ENCODE results near the gene OGFOD1. TPM values are rescaled to one million over a fixed set of nuclear protein-coding genes. Genes with fewer than 3 reads are reported as not detected.

The OGFOD1 gene
- polyA plus RNA-seq, 1 experiment, result 54.8 TPM

DNA sequence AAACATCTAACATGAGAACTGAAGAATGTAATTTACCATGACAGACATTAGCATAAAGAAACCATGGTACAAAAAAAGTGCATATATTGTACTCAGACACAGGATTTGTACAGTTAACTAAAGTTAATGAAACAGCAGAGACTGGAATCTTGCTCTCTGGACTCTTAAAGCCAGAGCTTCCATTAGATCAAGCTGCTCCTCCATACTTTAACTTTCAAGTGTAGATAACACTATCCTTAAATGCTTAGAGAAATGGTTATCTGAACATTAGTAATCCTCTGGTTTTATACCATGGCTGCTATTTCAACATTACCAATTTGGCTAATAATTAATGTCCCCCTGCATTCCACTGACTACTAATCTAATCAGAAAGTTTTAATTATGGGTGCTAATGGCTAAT is 3.3 kb upstream of the OGFOD1 start:
- Histone ChIP-seq H3K4me3 (ENCODE audit: low read depth, low read length) (no peak overlapping the region), H3K36me3 (ENCODE audit: control insufficient read depth, insufficient read depth, low read length) (peaks cover 2% of the 10 kb centered on the region), H3K27me3 (ENCODE audit: control insufficient read depth, insufficient read depth, low read length) (no peaks in the 10 kb centered on the region)
- CTCF ChIA-PET, result no interaction called here
- TF ChIP-seq, protein P1, sequence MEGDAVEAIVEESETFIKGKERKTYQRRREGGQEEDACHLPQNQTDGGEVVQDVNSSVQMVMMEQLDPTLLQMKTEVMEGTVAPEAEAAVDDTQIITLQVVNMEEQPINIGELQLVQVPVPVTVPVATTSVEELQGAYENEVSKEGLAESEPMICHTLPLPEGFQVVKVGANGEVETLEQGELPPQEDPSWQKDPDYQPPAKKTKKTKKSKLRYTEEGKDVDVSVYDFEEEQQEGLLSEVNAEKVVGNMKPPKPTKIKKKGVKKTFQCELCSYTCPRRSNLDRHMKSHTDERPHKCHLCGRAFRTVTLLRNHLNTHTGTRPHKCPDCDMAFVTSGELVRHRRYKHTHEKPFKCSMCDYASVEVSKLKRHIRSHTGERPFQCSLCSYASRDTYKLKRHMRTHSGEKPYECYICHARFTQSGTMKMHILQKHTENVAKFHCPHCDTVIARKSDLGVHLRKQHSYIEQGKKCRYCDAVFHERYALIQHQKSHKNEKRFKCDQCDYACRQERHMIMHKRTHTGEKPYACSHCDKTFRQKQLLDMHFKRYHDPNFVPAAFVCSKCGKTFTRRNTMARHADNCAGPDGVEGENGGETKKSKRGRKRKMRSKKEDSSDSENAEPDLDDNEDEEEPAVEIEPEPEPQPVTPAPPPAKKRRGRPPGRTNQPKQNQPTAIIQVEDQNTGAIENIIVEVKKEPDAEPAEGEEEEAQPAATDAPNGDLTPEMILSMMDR (IDR thresholded peaks at IDR 0.05; ENCODE audit: insufficient read depth, low read depth, low read length), result no peak
- no peak for DNase-seq (ENCODE audit: low read depth)
- POLR2A ChIA-PET, result no interaction called here

DNA sequence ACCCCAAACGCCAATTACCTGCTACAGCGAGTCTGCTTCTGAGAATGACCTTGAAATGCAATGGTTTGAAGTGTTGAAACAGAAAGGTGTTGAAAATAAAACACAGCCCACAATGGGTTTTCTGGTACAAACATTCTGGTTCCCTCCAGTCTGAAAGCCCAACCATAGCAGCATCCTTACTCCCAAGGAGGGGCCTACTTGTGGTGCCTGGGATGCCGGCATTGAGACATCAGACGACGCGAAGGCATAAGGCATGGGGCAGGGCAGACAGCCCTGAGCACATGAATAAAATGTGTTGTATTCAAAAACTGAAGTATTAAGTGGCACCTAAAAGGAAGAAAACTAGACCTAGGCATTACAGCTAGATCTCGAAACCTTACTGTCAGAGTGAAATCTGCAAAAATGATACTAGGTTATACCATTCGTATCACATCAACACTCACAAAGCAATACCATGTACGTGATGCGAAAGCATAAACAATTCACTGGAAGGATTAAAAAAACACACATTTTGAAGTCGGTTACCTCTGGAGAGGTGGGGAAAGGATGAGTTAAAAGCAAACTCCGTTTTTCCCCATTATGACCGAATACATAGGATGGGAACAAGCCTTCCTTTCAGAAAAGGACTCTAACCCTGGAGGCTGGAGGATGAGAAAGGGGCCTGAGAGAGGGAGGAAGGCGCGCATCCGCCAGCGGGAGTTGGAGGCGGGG is 924 bp upstream of the OGFOD1 start:
- TF ChIP-seq, protein P1 (IDR thresholded peaks at IDR 0.05; ENCODE audit: insufficient read depth, low read depth, low read length), result no peak
- CTCF ChIA-PET, result interaction anchor here (0.9 kb wide), 1 partner anchor 126 kb away, joined by 4 read pairs; no protein-coding TSS in a partner anchor
- POLR2A ChIA-PET, result interaction anchor here (0.6 kb wide), 2 partner anchors 17 to 61 kb away, joined by 6 to 10 read pairs; no protein-coding TSS in a partner anchor
- peaks cover 6% of the 10 kb centered on the region for H3K36me3 ChIP-seq (ENCODE audit: control insufficient read depth, insufficient read depth, low read length)
- peak overlapping the region; percentile 80 for H3K4me3 ChIP-seq (ENCODE audit: low read depth, low read length)
- no peak for DNase-seq (ENCODE audit: low read depth)
- no peaks in the 10 kb centered on the region for H3K27me3 ChIP-seq (ENCODE audit: control insufficient read depth, insufficient read depth, low read length)

DNA sequence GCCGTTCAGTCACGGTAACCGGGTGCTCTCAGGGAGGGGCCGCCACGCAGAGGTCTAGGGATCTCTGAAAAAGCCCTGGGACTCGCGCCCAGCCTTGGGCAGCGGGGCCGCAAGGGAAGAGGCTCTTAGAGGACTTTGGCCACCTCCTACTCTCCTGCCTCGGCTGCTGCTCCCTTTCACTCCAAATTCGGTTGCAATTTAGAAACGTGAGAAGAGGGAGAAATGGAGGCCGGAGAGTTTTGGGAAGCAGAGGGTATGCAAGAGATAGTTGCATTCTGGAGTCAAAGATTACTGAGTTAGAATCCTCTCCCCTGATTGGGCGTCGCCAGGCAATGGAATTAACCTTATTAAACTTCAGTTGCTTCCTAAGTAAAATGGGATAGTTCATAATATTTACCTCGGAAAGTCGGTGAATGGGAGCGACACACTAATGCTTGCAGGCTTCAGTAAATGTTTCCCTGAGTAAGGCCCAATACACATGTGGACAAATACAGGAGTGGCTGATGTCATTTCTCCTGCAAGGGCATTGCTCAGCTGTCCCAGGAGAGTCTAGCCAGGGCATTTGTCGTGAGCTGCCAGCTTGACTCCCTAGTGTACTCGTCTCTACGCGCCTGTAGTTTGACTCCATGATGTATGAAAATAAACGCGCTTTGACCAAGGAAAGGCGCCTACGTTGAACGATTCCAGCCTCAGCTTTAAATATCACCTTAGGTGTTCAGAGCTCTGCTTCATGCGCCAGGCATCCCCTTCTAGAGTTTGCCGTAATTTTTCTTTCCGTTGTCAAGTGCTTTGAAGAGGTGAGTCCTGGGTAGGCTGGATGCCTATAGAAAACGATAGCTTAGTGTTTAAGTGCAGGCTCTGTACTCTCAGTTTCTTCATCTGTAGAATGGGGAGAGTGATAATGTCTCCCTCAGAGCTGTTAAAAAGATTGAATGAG is 667 bp downstream of the OGFOD1 start:
- peak; percentile 2 for DNase-seq (ENCODE audit: low read depth)
- TF ChIP-seq, protein P1 (IDR thresholded peaks at IDR 0.05; ENCODE audit: insufficient read depth, low read depth, low read length), result no peak
- H3K27me3 ChIP-seq (ENCODE audit: control insufficient read depth, insufficient read depth, low read length), result no peaks in the 10 kb centered on the region
- CTCF ChIA-PET, result interaction anchor here (0.7 to 1.5 kb wide), 2 partner anchors 12 to 97 kb away, joined by 3 read pairs; no protein-coding TSS in a partner anchor
- POLR2A ChIA-PET, result no interaction called here
- peak overlapping the region; percentile 64 for H3K4me3 ChIP-seq (ENCODE audit: low read depth, low read length)
- H3K36me3 ChIP-seq (ENCODE audit: control insufficient read depth, insufficient read depth, low read length), result peaks cover 7% of the 10 kb centered on the region

DNA sequence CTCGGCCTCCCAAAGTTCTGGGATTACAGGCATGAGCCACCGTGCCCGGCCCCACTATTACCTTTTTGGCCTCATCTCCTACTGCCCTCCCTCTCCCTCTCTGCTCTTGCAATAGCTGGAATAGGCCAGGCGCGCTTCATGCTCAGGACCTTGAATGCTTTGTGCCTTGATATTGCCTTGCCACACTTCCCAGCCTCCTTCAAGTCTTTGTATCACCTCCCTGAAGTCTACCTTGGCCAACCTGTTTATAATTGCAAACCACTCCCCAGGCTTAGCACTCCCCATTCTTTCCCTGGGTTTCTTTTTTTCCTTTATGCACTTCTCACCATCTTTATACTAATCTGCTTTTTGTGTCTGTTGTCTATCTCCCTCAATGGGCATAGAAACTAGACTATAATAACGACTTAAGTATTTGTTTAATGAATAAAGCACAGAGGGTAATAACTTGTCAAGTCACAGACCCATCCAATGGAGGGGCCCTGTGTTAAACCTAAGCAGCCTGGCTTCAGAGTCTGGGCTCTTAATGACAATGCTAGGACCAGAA is 6.6 kb downstream of the OGFOD1 start:
- no peak overlapping the region for H3K4me3 ChIP-seq (ENCODE audit: low read depth, low read length)
- TF ChIP-seq, protein P1 (IDR thresholded peaks at IDR 0.05; ENCODE audit: insufficient read depth, low read depth, low read length), result no peak
- no peak for DNase-seq (ENCODE audit: low read depth)
- H3K36me3 ChIP-seq (ENCODE audit: control insufficient read depth, insufficient read depth, low read length), result peaks cover 16% of the 10 kb centered on the region
- ChIA-PET POLR2A (no interaction called here), CTCF (no interaction called here)
- no peaks in the 10 kb centered on the region for H3K27me3 ChIP-seq (ENCODE audit: control insufficient read depth, insufficient read depth, low read length)

DNA sequence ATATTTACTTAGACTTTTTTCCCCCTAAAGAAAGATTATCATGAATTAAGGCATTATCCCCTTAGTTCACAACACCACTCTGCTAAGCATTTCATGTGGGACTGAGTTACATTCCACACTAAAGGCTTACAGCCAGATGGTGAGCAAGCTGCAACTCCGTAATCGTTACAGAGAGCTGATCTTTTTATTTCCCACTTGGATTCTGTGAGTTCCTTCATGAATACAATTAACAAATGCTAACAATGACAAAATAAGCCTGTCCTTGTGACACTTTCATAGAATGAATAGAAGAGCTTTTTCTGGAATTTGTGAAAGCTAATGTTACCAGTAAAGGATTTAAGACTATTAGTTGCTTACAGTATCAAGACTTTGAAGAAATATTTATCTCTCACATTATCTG is 8.7 kb downstream of the OGFOD1 start:
- DNase-seq (ENCODE audit: low read depth), result no peak
- H3K4me3 ChIP-seq (ENCODE audit: low read depth, low read length), result no peak overlapping the region
- H3K27me3 ChIP-seq (ENCODE audit: control insufficient read depth, insufficient read depth, low read length), result no peaks in the 10 kb centered on the region
- ChIA-PET POLR2A (no interaction called here), CTCF (interaction anchor here (1.6 kb wide), 1 partner anchor 25 kb away, joined by 3 read pairs; no protein-coding TSS in a partner anchor)
- peaks cover 11% of the 10 kb centered on the region for H3K36me3 ChIP-seq (ENCODE audit: control insufficient read depth, insufficient read depth, low read length)
- TF ChIP-seq, protein P1 (IDR thresholded peaks at IDR 0.05; ENCODE audit: insufficient read depth, low read depth, low read length), result no peak

All from BJ (cell line).